Loucy (cell line): ENCODE measurements around the gene SEMA4C.
A peak's percentile ranks its signal among the peaks of the same experiment; 100 is the strongest.

Experiments used
- H2AFZ ChIP-seq: fragments of 200-600 bp; sonication (generic); 2 replicates; pipeline ENCODE4 v1.6.0; 2016; ENCODE audit warnings: antibody characterized with exemption, mild to moderate bottlenecking, low read length, moderate library complexity
- H3F3A ChIP-seq: fragments of 200-600 bp; 2 replicates; pipeline ENCODE4 v1.6.0; 2016; ENCODE audit warnings: antibody characterized with exemption, low read depth, mild to moderate bottlenecking
- H3K27me3 ChIP-seq: fragments of 200-600 bp; sonication (generic); 2 replicates; pipeline ENCODE4 v1.6.1; 2014; ENCODE audit warnings: low read length, mild to moderate bottlenecking; ENCODE audit not compliant: insufficient read depth, poor library complexity, severe bottlenecking
- H3K36me3 ChIP-seq: fragments of 200-600 bp; sonication (generic); 2 replicates; pipeline ENCODE4 v1.6.1; 2016; ENCODE audit warnings: low read length; ENCODE audit not compliant: insufficient read depth
- H3K4me1 ChIP-seq: fragments of 200-600 bp; sonication (generic); 2 replicates; pipeline ENCODE4 v1.5.1; 2014; ENCODE audit warnings: low read length, mild to moderate bottlenecking; ENCODE audit not compliant: insufficient read depth, poor library complexity, severe bottlenecking
- H3K4me2 ChIP-seq: fragments of 200-600 bp; sonication (generic); 2 replicates; pipeline ENCODE4 v1.6.0; 2014; ENCODE audit warnings: antibody characterized with exemption, low read length, low read depth, mild to moderate bottlenecking; ENCODE audit not compliant: poor library complexity, severe bottlenecking
- H3K4me3 ChIP-seq: fragments of 200-600 bp; sonication (generic); 2 replicates; pipeline ENCODE4 v1.5.1; 2014; ENCODE audit warnings: low read length, mild to moderate bottlenecking, mixed read lengths; ENCODE audit not compliant: poor library complexity, severe bottlenecking
- H3K79me2 ChIP-seq: fragments of 200-600 bp; sonication (generic); 2 replicates; pipeline ENCODE4 v1.6.1; 2014; ENCODE audit warnings: low read length; ENCODE audit not compliant: insufficient read depth
- H3K9ac ChIP-seq: fragments of 200-600 bp; sonication (generic); 2 replicates; pipeline ENCODE4 v1.6.0; 2014; ENCODE audit warnings: mild to moderate bottlenecking, low read depth, low read length, moderate library complexity; ENCODE audit not compliant: poor library complexity, severe bottlenecking
- H3K9me2 ChIP-seq: fragments of 200-600 bp; sonication (generic); replicated peaks from 2 replicates; pipeline ENCODE4 v1.6.1; 2016; ENCODE audit warnings: low read depth, low read length, mixed read lengths
- H3K9me3 ChIP-seq: fragments of 200-600 bp; sonication (generic); 2 replicates; pipeline ENCODE4 v1.6.1; 2014; ENCODE audit warnings: mild to moderate bottlenecking, antibody characterized with exemption, low read length, low read depth; ENCODE audit not compliant: insufficient read depth
- H4K20me1 ChIP-seq: fragments of 200-600 bp; sonication (generic); 2 replicates; pipeline ENCODE4 v1.6.0; 2014; ENCODE audit warnings: antibody characterized with exemption, low read length, mild to moderate bottlenecking; ENCODE audit not compliant: insufficient read depth, poor library complexity, severe bottlenecking
- EZH2phosphoT487 ChIP-seq: fragments of 200-600 bp; IDR thresholded peaks from 2 replicates; pipeline ENCODE4 v1.6.1; 2018; ENCODE audit warnings: antibody characterized with exemption, mild to moderate bottlenecking, moderate library complexity, borderline replicate concordance
- TF ChIP-seq, protein P1 (sequence below): fragments of 200-600 bp; sonication (generic); conservative IDR thresholded peaks from 2 replicates; pipeline ENCODE4 v1.5.1; 2014; ENCODE audit warnings: mild to moderate bottlenecking, antibody characterized with exemption, low read length

Gene SEMA4C

GRCh38 chr2:96916646-96917543 is 47.0 kb upstream of the SEMA4C start:
- H3K4me1 ChIP-seq: peaks cover 24% of the 10 kb centered on the region
- no peaks in the 10 kb centered on the region for H3K79me2 ChIP-seq
- no peaks in the 10 kb centered on the region for H3K36me3 ChIP-seq
- no peaks in the 10 kb centered on the region for H4K20me1 ChIP-seq
- no peaks in the 10 kb centered on the region for H3K9me3 ChIP-seq
- no peaks in the 10 kb centered on the region for H3K9me2 ChIP-seq
- no peaks in the 10 kb centered on the region for H3F3A ChIP-seq
- no peak overlapping the region for H3K9ac ChIP-seq
- no peak overlapping the region for H3K4me3 ChIP-seq
- H3K27me3 ChIP-seq: no peaks in the 10 kb centered on the region
- H2AFZ ChIP-seq: no peak overlapping the region
- TF ChIP-seq EZH2phosphoT487: no peak
- TF ChIP-seq, protein P1, sequence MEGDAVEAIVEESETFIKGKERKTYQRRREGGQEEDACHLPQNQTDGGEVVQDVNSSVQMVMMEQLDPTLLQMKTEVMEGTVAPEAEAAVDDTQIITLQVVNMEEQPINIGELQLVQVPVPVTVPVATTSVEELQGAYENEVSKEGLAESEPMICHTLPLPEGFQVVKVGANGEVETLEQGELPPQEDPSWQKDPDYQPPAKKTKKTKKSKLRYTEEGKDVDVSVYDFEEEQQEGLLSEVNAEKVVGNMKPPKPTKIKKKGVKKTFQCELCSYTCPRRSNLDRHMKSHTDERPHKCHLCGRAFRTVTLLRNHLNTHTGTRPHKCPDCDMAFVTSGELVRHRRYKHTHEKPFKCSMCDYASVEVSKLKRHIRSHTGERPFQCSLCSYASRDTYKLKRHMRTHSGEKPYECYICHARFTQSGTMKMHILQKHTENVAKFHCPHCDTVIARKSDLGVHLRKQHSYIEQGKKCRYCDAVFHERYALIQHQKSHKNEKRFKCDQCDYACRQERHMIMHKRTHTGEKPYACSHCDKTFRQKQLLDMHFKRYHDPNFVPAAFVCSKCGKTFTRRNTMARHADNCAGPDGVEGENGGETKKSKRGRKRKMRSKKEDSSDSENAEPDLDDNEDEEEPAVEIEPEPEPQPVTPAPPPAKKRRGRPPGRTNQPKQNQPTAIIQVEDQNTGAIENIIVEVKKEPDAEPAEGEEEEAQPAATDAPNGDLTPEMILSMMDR: no peak
- H3K4me2 ChIP-seq: no peak overlapping the region

DNA sequence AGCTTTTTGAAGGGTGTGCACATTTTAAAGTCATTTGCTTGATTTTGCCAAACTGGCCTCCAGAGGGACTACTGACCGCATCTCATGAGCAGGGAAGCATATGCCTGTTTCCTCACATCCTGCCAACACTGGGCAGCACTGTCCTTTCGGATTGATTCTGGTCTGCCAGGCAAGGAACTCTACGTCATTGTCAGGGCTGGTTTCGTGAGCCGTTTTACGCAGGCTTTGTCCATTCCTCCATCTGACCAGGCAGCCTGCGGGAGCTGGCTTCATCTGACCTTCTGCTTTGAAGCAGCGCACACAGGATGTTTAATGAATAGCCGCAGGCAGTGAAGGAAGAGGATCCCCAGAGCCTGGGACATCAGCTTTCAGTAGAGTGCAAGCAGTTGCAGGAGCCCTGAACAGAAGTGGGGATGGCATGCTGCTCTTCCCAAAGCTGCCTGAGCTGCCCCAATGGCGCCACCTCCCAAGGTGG is 46.3 kb upstream of the SEMA4C start:
- H3K9me3 ChIP-seq: no peaks in the 10 kb centered on the region
- H3K9ac ChIP-seq: no peak overlapping the region
- no peak overlapping the region for H2AFZ ChIP-seq
- TF ChIP-seq, protein P1: no peak
- TF ChIP-seq EZH2phosphoT487: no peak
- H3K27me3 ChIP-seq: no peaks in the 10 kb centered on the region
- H4K20me1 ChIP-seq: no peaks in the 10 kb centered on the region
- H3K4me1 ChIP-seq: peaks cover 24% of the 10 kb centered on the region
- no peak overlapping the region for H3K4me3 ChIP-seq
- H3K79me2 ChIP-seq: no peaks in the 10 kb centered on the region
- H3K4me2 ChIP-seq: no peak overlapping the region
- H3K36me3 ChIP-seq: no peaks in the 10 kb centered on the region
- no peaks in the 10 kb centered on the region for H3K9me2 ChIP-seq
- no peaks in the 10 kb centered on the region for H3F3A ChIP-seq

DNA sequence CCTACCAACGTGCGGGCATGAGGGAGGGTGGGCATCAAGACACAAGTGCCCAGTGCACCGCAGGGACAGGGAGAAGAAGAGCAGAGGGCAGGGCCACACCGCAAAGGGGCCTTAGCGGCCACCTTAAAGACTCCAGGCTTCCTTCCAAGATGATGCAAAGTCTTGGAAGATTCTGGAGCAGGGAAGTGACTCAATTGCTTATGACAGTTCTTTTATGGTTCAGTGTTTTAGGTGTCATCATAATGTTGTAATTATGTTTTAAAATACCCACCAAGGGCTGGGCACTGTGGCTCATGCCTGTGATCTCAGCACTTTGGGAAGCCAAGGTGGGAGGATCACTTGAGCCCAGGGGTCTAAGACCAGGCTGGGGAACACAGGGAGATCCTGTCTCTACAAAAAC is 44.5 kb upstream of the SEMA4C start:
- Histone ChIP-seq H2AFZ (peak overlapping the region; percentile 48), H3K9me3 (no peaks in the 10 kb centered on the region), H3K4me1 (peaks cover 24% of the 10 kb centered on the region), H3K4me2 (peak overlapping the region; percentile 73), H3K79me2 (no peaks in the 10 kb centered on the region), H3K4me3 (peak overlapping the region; percentile 53), H3K9me2 (no peaks in the 10 kb centered on the region), H3K36me3 (no peaks in the 10 kb centered on the region), H4K20me1 (no peaks in the 10 kb centered on the region), H3K27me3 (no peaks in the 10 kb centered on the region), H3K9ac (peak overlapping the region; percentile 33), H3F3A (no peaks in the 10 kb centered on the region)
- TF ChIP-seq, protein P1: no peak
- TF ChIP-seq EZH2phosphoT487: no peak
